D721Med (cell line): Measurements from ENCODE around the gene AUTS2.

Experiments used
- DNase-seq: peaks from one replicate; pipeline ENCODE4 v3.0.0; 2011; ENCODE audit warnings: low spot score; ENCODE audit not compliant: insufficient read length
- FAIRE-seq: peaks from 2 replicates; lab custom pipeline; 2011; peaks lifted over from hg19 to GRCh38; lab: Jason Lieb, UNC
- TF ChIP-seq, protein P1 (sequence below): IDR thresholded peaks from 2 replicates; pipeline ENCODE4 v1.5.1; 2012; ENCODE audit warnings: mild to moderate bottlenecking, control low read depth; ENCODE audit not compliant: insufficient read depth; ENCODE audit errors: missing control alignments

Gene AUTS2

DNA sequence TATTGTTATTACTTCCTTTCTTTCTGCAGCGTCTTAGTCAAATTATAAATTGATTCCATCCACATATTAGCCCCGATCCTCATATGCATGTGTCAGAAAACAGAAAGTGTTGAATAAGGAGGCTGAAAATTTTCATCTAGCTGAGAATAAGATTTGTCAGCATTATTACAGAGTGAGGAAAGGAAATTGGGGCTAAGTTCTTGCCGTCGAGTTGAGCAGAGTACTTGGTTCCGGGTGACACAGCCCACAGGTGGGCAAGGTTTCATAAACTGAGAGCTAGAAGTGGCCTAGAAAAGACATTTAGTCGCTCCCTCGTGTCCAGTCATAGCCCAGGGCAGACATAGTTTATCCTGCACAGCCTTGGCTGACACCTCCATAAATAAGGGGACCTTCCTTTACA lies 1072.0 kb downstream of the AUTS2 start:
- TF ChIP-seq, protein P1, sequence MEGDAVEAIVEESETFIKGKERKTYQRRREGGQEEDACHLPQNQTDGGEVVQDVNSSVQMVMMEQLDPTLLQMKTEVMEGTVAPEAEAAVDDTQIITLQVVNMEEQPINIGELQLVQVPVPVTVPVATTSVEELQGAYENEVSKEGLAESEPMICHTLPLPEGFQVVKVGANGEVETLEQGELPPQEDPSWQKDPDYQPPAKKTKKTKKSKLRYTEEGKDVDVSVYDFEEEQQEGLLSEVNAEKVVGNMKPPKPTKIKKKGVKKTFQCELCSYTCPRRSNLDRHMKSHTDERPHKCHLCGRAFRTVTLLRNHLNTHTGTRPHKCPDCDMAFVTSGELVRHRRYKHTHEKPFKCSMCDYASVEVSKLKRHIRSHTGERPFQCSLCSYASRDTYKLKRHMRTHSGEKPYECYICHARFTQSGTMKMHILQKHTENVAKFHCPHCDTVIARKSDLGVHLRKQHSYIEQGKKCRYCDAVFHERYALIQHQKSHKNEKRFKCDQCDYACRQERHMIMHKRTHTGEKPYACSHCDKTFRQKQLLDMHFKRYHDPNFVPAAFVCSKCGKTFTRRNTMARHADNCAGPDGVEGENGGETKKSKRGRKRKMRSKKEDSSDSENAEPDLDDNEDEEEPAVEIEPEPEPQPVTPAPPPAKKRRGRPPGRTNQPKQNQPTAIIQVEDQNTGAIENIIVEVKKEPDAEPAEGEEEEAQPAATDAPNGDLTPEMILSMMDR: no peak
- no peak for FAIRE-seq
- DNase-seq: no peak

DNA sequence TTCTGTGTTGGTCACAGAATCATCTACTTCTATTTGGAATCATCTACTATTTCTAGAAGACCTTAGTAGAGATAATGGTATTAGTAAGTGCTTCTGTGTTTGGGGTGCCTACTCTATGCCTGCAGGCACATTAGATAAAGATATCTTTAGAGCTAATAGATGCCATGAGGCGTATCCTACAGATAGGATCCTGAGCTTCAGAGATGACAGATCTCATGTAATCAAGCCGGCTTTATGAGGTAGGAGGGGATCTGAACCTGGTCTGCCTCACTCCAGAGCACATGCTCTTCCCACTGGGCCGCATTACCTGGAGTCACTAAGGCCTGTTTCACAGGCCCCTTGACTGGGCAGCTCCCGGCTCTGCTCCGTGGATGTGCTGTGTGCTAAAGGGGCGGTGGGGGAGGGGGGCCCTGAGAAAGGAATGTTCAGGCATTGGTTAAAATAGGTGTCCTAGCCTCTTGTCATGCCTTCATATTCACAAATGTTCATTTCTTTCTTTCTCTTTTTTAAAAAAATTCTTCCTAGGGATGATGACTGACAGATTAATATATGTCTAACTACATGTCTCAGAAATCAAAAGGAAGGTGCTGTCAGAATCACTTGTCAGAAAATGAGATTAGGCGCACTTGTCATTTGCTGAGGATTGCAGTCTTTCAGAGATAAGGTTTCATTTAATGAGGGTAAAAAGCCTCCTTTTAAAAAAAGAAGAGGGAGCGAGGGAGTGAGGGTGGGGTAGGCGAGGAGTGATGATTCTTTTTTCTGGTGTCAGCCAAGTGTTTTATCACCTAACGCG lies 1075.7 kb downstream of the AUTS2 start:
- DNase-seq (no peak), FAIRE-seq (no peak)
- TF ChIP-seq, protein P1: no peak

DNA sequence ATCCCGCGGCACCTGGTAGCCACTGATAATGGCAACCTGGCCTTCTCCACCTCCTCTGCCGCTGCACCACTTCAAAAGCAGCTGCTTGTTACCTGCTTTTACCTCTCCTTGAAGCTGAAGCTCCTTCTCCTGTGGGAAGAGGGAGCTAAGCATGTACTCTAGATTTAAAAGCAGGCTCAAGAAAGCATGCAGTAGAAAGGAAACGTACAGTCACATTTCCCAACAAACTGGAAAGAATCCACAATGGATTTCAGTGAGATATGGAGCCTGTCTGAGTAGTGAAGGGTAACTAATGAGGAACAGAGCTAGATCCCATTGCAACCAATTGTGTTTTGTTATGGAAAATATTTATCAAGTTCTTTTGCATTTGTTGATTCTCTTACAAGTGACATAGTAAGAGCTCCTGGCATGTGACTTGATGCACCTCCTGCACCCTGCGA lies 1076.3 kb downstream of the AUTS2 start:
- no peak for FAIRE-seq
- TF ChIP-seq, protein P1: no peak
- no peak for DNase-seq

DNA sequence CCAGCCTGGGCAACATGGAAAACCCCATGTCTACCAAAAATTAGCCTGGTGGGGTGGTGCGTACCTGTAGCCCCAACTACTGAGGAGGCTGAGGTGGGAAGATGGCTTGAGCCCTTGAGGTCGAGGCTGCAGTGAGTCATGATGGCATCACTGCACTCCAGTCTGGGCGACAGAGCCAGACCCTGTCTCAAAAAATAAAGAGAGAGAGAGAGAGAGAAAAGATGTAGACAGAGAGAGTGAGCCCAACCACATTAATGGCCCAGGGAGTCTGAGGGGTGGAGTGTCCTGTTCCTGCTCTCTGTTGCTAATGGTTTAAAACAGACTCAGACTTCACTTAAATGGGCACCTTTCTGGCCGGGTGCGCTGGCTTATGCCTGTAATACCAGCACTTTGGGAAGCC lies 1078.0 kb downstream of the AUTS2 start:
- TF ChIP-seq, protein P1: no peak
- FAIRE-seq (no peak), DNase-seq (no peak)

DNA sequence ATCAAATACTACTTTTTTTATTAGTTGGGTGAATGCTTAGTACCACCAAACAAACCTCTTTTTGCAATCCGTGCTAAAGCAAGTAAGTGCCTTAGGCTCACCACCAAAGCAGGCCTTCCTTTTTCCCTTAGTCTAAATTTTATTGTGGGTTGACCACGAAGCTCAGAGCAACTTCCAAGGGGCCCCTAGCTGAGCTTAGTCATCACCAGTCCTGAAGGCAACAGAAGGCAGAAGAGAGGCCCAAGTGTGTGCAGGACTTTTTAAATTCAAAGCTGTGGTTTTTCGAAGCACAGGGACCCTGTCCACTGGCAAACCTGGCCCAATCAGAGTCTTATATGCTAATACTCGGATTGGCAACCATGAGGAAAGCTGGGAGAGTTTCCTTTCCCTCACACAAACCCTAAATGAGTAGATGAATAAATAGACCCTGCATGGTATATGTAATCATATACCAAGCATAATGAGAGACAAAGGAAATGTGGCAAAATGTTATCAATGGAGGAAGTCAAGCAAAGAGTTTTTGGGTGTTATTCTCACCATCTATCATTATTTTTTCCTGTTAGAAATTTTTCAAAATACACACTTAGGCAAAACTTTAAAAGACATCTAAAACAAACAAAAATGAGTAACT lies 1080.5 kb downstream of the AUTS2 start:
- no peak for DNase-seq
- no peak for FAIRE-seq
- TF ChIP-seq, protein P1: no peak

DNA sequence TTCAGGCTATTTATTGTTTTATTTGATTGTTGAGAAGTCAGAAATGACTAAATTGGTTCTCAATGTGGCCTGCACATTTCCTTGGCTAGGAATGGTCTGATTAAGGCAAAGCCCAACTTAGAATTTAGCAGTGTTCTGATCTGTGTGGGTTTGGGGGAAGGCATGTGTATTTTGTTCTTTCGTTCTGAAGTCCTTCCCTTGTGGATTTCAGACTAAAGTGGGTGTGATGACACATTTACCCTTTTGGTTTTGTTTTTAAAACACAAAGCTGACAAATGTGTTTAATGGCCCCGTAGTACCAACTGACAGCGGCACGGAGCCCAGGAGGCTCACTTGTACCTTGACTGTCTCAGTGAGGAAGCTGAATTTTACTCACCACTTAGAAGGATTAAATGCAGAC lies 1081.4 kb downstream of the AUTS2 start:
- FAIRE-seq (no peak), DNase-seq (no peak)
- TF ChIP-seq, protein P1: no peak

DNA sequence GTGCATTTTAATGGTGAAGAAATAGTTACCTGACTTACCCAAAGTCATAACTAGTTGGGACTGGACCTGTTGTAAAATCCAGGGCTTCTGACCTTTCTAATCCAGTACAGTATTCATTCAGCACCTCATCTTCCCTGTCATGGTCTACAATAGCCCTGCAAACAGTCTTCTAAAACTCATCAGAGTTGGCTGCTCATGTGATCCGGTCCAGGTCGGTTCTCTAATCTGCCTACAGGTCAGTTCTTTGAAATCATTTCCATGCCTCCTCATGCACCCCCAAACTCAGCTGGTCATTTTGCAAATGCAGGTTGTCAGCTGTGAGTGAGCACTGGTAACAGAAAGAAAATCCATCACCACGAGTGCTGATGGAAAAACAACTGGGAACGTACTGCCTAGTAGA lies 1082.0 kb downstream of the AUTS2 start:
- DNase-seq (no peak), FAIRE-seq (no peak)
- TF ChIP-seq, protein P1: no peak
